OCI-LY3 (cell line): ENCODE measurements around the gene GNAI1.

ENCODE experiments used
- H2AFZ ChIP-seq: fragments of 200-600, 300-600 bp; shearing (Covaris generic); 2 replicates; pipeline ENCODE4 v1.6.0; 2014; ENCODE audit warnings: antibody characterized with exemption, low read depth, low read length
- H3K27ac ChIP-seq: fragments of 200-600, 300-600 bp; sonication (generic); 2 replicates; pipeline ENCODE4 v1.5.1; 2014; ENCODE audit warnings: mild to moderate bottlenecking, low read length, moderate library complexity, mixed read lengths
- H3K27me3 ChIP-seq: fragments of 200-600, 300-600 bp; sonication (generic); 2 replicates; pipeline ENCODE4 v1.6.1; 2014; ENCODE audit warnings: low read depth, low read length, mixed read lengths
- H3K36me3 ChIP-seq: fragments of 200-600, 300-600 bp; sonication (generic); replicated peaks from 2 replicates; pipeline ENCODE3; 2014; ENCODE audit warnings: low read depth, low read length, mixed read lengths
- H3K4me1 ChIP-seq: fragments of 300-600, 200-600 bp; sonication (generic); 2 replicates; pipeline ENCODE4 v1.6.1; 2014; ENCODE audit warnings: low read length, mixed read lengths
- H3K4me2 ChIP-seq: fragments of 200-600, 300-600 bp; sonication (generic); 2 replicates; pipeline ENCODE4 v1.6.1; 2014; ENCODE audit warnings: low read length, mixed read lengths
- H3K4me3 ChIP-seq: fragments of 300-600, 200-600 bp; sonication (generic); 2 replicates; pipeline ENCODE4 v1.5.1; 2014; ENCODE audit warnings: antibody characterized with exemption, mild to moderate bottlenecking, low read length, moderate library complexity
- H3K79me2 ChIP-seq: fragments of 300-600, 200-600 bp; shearing (Covaris generic); 2 replicates; pipeline ENCODE4 v1.6.1; 2014; ENCODE audit warnings: mild to moderate bottlenecking, low read length, mixed read lengths
- H3K9ac ChIP-seq: fragments of 300-600, 200-600 bp; shearing (Covaris generic); 2 replicates; pipeline ENCODE4 v1.6.0; 2014; ENCODE audit warnings: mild to moderate bottlenecking, low read length, moderate library complexity
- H3K9me3 ChIP-seq: fragments of 200-600, 300-600 bp; shearing (Covaris generic); 2 replicates; pipeline ENCODE4 v1.6.1; 2014; ENCODE audit warnings: low read length, mixed read lengths; ENCODE audit not compliant: insufficient read depth
- H4K20me1 ChIP-seq: fragments of 200-600, 300-600 bp; sonication (generic); 2 replicates; pipeline ENCODE4 v1.6.1; 2016; ENCODE audit warnings: low read length, mixed read lengths; ENCODE audit not compliant: insufficient read depth
- CTCF ChIP-seq: fragments of 200-600, 300-600 bp; sonication (generic); IDR thresholded peaks from 2 replicates; pipeline ENCODE4 v1.5.1; 2014; ENCODE audit warnings: antibody characterized with exemption, low read length, low read depth
- EZH2phosphoT487 ChIP-seq: fragments of 200-600 bp; shearing (Covaris generic); IDR thresholded peaks from 2 replicates; pipeline ENCODE4 v1.6.1; 2018; ENCODE audit warnings: antibody characterized with exemption, mixed run types, low read depth

Gene GNAI1

GRCh38 chr7:80107278-80107677, 27.4 kb upstream of the GNAI1 start:
- TF ChIP-seq EZH2phosphoT487: no peak
- TF ChIP-seq CTCF: no peak
- H3K9ac ChIP-seq: no peak overlapping the region
- no peaks in the 10 kb centered on the region for H3K36me3 ChIP-seq
- H3K27ac ChIP-seq: no peak overlapping the region
- H3K9me3 ChIP-seq: no peaks in the 10 kb centered on the region
- no peaks in the 10 kb centered on the region for H3K79me2 ChIP-seq
- no peak overlapping the region for H3K4me3 ChIP-seq
- no peaks in the 10 kb centered on the region for H3K27me3 ChIP-seq
- no peaks in the 10 kb centered on the region for H4K20me1 ChIP-seq
- no peaks in the 10 kb centered on the region for H3K4me1 ChIP-seq
- no peak overlapping the region for H3K4me2 ChIP-seq
- no peak overlapping the region for H2AFZ ChIP-seq

GRCh38 chr7:80110376-80110775, 24.3 kb upstream of the GNAI1 start:
- Histone ChIP-seq H3K4me3 (no peak overlapping the region), H3K27me3 (no peaks in the 10 kb centered on the region), H3K9me3 (no peaks in the 10 kb centered on the region), H3K9ac (no peak overlapping the region), H3K27ac (no peak overlapping the region), H3K36me3 (no peaks in the 10 kb centered on the region), H4K20me1 (no peaks in the 10 kb centered on the region), H2AFZ (no peak overlapping the region), H3K4me2 (no peak overlapping the region), H3K4me1 (no peaks in the 10 kb centered on the region), H3K79me2 (no peaks in the 10 kb centered on the region)
- TF ChIP-seq EZH2phosphoT487 (no peak), CTCF (no peak)

- no peaks in the 10 kb centered on the region for H4K20me1 ChIP-seq
- H3K4me2 ChIP-seq: no peak overlapping the region
- H2AFZ ChIP-seq: no peak overlapping the region
- H3K79me2 ChIP-seq: no peaks in the 10 kb centered on the region
- H3K36me3 ChIP-seq: no peaks in the 10 kb centered on the region
- no peaks in the 10 kb centered on the region for H3K27me3 ChIP-seq
- H3K9ac ChIP-seq: no peak overlapping the region
- H3K9me3 ChIP-seq: no peaks in the 10 kb centered on the region
- H3K27ac ChIP-seq: no peak overlapping the region
- H3K4me1 ChIP-seq: no peaks in the 10 kb centered on the region
- no peak for TF ChIP-seq CTCF
- TF ChIP-seq EZH2phosphoT487: no peak
- H3K4me3 ChIP-seq: no peak overlapping the region
Observed at GRCh38 chr7:80114159-80114558, 20.5 kb upstream of the GNAI1 start.

GRCh38 chr7:80124526-80125264, 9.9 kb upstream of the GNAI1 start:
- no peaks in the 10 kb centered on the region for H3K9me3 ChIP-seq
- no peaks in the 10 kb centered on the region for H3K36me3 ChIP-seq
- no peak overlapping the region for H3K27ac ChIP-seq
- TF ChIP-seq CTCF (no peak), EZH2phosphoT487 (no peak)
- H3K4me2 ChIP-seq: no peak overlapping the region
- H4K20me1 ChIP-seq: no peaks in the 10 kb centered on the region
- H3K4me1 ChIP-seq: no peaks in the 10 kb centered on the region
- no peaks in the 10 kb centered on the region for H3K27me3 ChIP-seq
- no peaks in the 10 kb centered on the region for H3K79me2 ChIP-seq
- H2AFZ ChIP-seq: no peak overlapping the region
- no peak overlapping the region for H3K9ac ChIP-seq
- no peak overlapping the region for H3K4me3 ChIP-seq
